Measurements from ENCODE around the gene GAK.
A peak's percentile ranks its signal among the peaks of the same experiment; 100 is the strongest.
"Not testable (repeated sequence)": the region's sequence is repeated elsewhere in the genome, so short reads cannot be mapped to it uniquely, and the experiment has no call there.

GAK gene

GRCh38 chr4:952881-953573 lies 20.9 kb upstream of the GAK start:
- DNase-seq, result no peak

GRCh38 chr4:951594-952468 lies 19.7 kb upstream of the GAK start:
- no peak for DNase-seq

- no peak for DNase-seq
Measured at GRCh38 chr4:951186-951585, 19.1 kb upstream of the GAK start.

GRCh38 chr4:950136-951020 lies 18.3 kb upstream of the GAK start:
- DNase-seq, result no peak

- DNase-seq, result no peak
Measured at GRCh38 chr4:949656-950055, 17.5 kb upstream of the GAK start.

- DNase-seq, result no peak
Measured at GRCh38 chr4:948936-949300, 16.8 kb upstream of the GAK start.

GRCh38 chr4:948101-948935 lies 16.2 kb upstream of the GAK start:
- no peak for DNase-seq

GRCh38 chr4:947491-947971 lies 15.4 kb upstream of the GAK start:
- DNase-seq, result no peak

GRCh38 chr4:946517-947471 lies 14.7 kb upstream of the GAK start:
- no peak for DNase-seq

GRCh38 chr4:946103-946450 lies 14.0 kb upstream of the GAK start:
- DNase-seq, result no peak

- no peak for DNase-seq
Measured at GRCh38 chr4:945274-946102, 13.4 kb upstream of the GAK start.

- DNase-seq, result not testable (repeated sequence)
Measured at GRCh38 chr4:939508-939907, 7.4 kb upstream of the GAK start.

GRCh38 chr4:932713-933070 lies 576 bp upstream of the GAK start:
- DNase-seq, result no peak

- peak; percentile 8 for DNase-seq
Measured at GRCh38 chr4:931194-931959, 739 bp downstream of the GAK start.

- no peak for DNase-seq
Measured at GRCh38 chr4:930827-931193, 1.3 kb downstream of the GAK start.

- no peak for DNase-seq
Measured at GRCh38 chr4:930028-930551, 2.0 kb downstream of the GAK start.

- DNase-seq, result no peak
Measured at GRCh38 chr4:929096-929765, 2.9 kb downstream of the GAK start.

- not testable (repeated sequence) for DNase-seq
Measured at GRCh38 chr4:927566-927965, 4.5 kb downstream of the GAK start.

GRCh38 chr4:926538-926937 lies 5.6 kb downstream of the GAK start:
- DNase-seq, result no peak
